NCI-H526 treated with DMSO at 0.1 percent for 48 hours (cell line): ENCODE measurements around the gene SPIRE1.
"Not testable (repeated sequence)": the region's sequence is repeated elsewhere in the genome, so short reads cannot be mapped to it uniquely, and the experiment has no call there.

Source experiments
- DNase-seq: peaks from one replicate; lab custom pipeline; 2025; lab: John Stamatoyannopoulos, UW

Gene SPIRE1

DNA sequence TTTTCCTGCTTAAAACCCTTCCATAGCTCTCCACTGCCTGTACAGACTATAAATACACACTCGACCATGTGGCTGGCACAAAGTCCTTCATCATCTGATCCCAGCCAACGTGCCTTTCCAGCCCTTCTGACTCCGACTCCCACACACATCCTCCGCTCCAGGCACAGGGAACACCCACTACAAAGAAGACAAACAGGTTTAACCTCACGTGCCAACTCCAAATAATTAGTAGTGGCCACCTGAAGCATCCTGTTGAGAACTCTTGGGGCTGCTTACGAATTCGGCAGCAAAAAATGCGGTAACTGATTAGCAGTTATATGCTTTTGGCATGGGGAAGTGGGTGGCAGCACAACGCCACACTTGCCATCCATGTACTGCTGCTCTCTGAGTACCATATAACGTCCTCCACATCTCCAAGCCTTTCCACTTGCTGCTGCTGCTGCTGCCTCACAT is 12.1 kb downstream of the SPIRE1 start:
- no peak for DNase-seq

DNA sequence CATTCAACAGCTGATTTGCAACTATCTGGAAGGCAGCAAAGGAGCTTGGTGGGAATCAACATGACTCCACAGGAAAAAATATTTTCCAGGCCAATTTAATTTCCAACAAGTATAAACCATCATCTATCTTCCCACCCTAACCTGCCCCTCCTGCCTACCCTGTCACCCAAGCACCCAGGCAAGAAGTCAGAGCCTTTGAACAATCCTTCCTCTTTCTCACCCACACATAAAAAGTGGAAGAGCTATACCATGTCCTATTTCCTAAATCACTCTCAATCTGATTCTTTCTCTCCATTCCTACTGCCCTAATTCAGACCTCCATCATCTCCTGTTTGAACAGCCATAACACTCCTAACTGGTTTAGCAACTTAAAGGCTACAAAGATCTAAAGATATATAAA is 12.7 kb downstream of the SPIRE1 start:
- no peak for DNase-seq

- DNase-seq: not testable (repeated sequence)
Measured at GRCh38 chr18:12643756-12644155, 14.2 kb downstream of the SPIRE1 start.

DNA sequence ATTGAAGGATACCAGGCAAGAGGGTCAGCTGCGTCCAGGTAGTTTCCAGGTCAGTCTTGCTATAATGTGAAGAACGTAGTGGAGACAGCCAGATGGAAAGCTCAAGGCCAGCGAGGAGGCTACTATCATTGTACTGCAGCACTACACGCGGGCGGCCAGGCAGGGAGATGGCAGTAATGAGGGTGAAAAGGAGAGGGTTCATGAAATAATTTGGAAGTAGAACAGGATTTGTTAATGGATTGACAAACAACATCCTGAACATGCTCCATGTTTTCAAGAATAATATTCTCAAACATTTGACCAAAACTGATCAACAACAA is 17.1 kb downstream of the SPIRE1 start:
- DNase-seq: no peak

- DNase-seq: no peak
Measured at GRCh38 chr18:12639990-12640880, 17.7 kb downstream of the SPIRE1 start.

DNA sequence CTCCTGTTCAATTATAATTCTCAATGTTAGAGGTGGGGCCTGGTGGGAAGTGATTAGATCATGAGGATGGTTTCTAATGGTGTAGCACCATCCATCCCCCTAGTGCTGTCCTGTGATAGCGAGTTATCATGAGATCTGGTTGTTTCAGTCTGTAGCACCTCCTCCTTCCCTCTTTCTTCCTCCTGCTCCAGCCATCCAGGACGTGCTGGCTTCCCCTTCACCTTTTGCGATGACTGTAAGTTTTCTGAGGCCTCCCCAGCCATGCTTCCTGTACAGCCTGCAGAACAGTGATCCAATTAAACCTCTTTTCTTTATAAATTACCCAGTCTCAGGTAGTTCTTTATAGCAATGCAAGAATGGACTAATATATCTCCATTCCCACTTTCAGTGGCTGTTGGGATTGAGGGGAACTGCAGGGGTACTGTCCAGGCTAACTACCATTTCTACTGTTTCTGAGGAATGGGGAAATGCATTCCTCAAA is 19.2 kb downstream of the SPIRE1 start:
- DNase-seq: no peak

GRCh38 chr18:12637901-12638643 is 19.8 kb downstream of the SPIRE1 start:
- DNase-seq: no peak

DNA sequence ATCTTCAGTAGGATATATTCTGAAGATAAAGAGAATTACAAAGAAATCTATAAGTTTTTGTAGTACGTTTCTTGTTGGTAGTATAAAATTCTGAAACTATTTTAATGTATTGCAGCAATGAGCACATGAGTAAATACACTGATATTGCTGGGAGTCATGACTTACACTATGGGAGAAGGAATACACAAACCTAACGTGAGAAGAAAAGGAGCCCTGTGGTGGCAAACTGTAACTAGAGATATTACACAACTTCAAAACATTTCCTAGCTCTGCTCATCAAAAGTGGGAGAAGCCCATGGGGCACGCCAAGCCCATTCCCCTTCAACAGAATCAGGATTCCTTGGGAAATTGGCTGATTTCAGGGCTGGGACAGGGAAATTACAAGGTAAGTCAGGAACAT is 20.5 kb downstream of the SPIRE1 start:
- DNase-seq: no peak

DNA sequence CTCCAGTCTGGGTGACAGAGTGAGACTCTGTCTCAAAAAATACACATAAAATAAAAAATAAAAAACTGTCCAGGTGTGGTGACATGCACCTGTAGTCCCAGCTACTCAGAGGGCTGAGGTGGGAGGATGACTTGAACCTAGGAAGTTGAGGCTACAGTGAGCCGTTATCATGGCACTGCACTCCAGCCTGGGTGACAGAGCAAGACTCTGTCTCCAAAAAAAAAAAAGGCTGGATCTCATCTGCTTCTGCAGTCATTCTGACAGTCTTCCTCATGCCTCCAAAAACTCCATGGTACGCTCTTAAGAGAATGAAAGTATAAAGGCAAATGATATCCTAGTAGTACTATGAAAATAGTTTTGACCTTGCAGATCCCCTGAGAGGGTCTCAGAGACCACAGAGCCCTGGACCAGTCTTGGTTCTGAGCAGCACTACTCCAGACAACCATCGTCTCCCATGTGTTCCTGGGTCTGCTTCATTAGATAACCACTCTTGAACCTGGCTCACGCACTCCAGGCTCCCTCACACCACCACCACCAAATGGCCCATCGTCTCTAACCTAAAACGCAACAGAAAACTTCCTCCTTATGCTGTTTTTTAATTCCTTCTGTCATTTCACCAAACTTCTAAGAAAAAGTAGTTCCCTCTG is 26.0 kb downstream of the SPIRE1 start:
- DNase-seq: no peak

- DNase-seq: no peak
Measured at GRCh38 chr18:12630136-12630535, 27.8 kb downstream of the SPIRE1 start.

DNA sequence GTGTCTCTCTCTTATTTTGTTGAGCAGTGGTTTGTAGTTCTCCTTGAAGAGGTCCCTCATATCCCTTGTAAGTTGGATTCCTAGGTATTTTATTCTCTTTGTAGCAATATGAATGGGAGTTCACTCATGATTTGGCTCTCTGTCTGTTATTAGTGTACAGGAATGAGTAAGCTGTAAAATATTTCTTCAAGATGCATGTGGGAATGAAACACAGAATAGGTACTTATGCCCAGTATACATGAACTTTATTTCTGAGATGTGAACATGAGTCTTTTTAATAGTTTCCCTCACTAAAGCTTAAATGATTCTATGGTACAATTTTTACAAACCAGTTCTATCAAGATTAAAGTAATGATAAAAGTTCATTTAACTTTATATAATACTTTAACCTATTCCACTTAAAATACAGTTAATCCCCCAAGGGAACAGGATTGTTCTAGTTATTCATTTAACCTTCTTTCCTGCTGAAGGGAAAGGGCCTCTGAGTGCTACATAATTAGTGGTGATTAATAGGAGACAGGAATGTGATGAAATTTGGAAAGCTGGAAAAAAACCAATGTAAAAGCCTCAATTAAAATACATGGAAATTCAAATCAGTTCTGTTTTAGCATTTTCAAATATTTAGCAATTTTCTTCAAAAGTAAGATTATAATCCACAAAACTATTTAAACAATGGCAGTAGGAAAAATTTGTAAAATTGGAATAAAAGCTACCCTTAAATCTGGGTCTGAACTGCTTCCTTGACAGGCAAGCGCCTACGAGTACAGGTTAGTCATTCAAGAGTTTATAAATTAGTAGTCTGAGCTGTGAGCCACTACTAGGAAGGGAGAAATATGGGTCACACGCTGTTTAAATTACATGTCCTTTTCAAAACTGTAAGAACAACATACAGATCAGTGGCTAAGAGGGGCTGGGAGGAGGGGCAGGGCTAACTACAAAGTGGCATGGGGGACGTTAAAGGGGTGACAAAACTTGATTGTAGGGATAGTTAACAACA is 28.9 kb downstream of the SPIRE1 start:
- DNase-seq: no peak

DNA sequence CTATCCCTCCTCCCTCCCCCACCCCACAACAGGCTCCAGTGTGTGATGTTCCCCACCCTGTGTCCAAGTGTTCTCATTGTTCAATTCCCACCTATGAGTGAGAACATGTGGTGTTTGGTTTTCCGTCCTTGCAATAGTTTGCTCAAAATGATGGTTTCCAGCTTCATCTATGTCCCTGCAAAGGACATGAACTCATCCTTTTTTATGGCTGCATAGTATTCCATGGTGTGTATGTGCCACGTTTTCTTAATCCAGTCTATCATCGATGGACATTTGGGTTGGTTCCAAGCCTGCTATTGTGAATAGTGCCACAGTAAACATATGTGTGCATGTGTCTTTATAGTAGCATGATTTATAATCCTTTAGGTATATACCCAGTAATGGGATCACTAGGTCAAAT is 30.7 kb downstream of the SPIRE1 start:
- not testable (repeated sequence) for DNase-seq

GRCh38 chr18:12625241-12625640 is 32.7 kb downstream of the SPIRE1 start:
- no peak for DNase-seq

DNA sequence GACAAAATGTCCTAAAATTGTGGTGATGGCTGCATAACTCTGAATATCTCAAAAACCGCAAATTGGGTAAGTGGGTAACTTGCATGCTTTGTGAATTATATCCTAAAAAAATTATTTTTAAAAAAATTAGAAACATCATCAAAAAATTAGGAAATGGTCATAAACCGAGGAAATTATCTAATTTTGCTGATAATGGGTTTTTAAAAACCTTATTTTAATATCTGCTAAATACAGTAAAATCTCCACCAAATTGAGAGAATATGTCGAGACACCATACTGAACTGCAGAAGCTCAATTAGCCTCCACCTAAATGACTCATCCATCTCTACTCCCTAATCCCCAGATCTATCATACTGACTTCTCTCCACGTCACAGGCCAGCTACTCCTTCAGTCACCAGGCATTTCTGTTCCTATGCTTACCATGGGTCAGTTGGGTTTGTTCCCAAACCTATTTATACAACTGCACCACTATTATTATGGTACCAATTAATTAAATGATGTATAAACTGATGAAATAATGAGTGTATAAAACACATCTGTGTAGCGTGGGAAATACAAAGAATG is 36.1 kb downstream of the SPIRE1 start:
- no peak for DNase-seq

GRCh38 chr18:12615748-12616147 is 42.2 kb downstream of the SPIRE1 start:
- no peak for DNase-seq

DNA sequence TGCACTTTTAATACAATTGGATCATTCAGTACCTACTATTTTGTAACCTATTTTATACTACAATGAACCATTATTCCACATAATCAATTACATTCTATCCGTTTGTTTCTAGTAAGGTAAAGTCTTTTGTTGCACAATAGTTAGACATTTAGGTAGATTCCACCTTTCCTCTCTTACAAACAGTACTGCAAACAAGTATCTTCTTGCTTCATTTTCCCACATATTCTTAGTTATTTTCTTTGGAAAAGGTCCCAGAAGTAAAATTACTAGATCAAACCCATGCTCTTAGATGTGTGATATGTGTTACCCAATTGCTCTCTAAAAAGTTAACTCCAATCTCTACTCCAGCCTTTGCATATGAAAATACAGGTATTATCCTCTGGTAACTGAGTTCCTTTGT is 49.6 kb downstream of the SPIRE1 start:
- no peak for DNase-seq

GRCh38 chr18:12606592-12607315 is 51.2 kb downstream of the SPIRE1 start:
- DNase-seq: no peak

DNA sequence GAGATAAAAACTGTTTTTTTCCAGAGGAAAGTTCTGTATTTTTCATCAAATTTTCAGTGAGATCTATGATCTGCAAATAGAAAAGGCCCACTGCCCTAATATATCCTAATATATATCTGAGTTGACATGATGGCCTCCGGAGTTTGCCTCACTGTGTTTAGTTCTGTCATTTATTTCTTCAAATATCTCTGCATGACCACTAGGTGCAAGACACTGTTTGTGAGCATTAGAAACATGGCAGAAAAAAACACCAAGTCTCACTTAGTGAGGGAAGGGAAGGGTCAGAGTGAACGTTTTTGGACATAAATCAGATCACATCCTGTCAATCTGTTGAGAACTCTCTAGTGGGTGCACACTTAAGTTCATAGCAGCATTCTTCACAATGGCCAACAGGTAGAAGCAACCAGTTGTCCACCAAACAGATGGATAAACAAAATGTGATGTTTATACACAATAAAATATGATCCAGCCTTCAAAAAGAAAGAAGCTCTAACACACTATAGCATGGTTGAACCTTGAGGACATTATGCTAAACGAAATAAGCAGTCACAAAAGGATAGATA is 53.4 kb downstream of the SPIRE1 start:
- no peak for DNase-seq

DNA sequence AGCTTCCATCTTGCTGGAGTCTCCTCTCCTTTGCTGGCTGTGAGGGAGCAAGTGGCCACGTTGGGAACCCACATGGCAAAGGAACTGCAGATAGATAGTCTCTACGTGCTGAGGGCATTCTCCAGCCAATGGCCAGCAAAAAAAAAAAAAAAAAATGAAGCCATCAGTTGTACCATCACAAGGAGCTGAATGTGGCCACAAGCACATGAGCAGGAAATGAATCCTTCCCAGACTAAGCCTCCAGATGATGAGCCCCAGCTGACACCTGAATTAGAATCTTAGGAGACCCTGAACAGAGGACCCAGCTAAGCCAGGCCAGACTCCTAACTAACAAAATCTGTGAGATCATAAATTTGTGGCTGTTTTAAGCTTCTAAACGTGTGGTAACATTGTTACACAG is 57.9 kb downstream of the SPIRE1 start:
- no peak for DNase-seq

GRCh38 chr18:12599543-12599942 is 58.4 kb downstream of the SPIRE1 start:
- DNase-seq: no peak
